Measurements from ENCODE around the gene MYNN.

Gene MYNN

DNA sequence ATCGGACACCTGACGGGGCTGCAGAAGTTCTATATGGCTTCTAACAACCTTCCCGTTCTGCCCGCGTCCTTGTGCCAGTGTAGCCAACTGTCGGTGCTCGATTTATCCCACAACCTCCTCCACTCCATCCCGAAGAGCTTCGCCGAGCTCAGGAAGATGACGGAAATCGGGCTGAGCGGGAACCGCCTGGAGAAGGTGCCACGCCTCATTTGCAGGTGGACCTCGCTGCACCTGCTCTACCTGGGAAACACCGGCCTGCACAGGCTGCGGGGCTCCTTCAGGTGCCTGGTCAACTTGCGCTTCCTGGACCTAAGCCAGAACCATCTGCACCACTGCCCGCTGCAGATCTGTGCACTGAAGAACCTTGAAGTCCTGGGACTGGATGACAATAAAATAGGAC lies 49.3 kb downstream of the MYNN start:
- DNase-seq (ENCODE audit: low spot score) (no peak), ATAC-seq (ENCODE audit: low read depth) (no peak)
- no peaks in the 10 kb centered on the region for H3K36me3 ChIP-seq (ENCODE audit: low read depth)
- H3K4me3 ChIP-seq (ENCODE audit: severe bottlenecking), result no peak overlapping the region
- no peaks in the 10 kb centered on the region for H3K4me1 ChIP-seq (ENCODE audit: insufficient read depth, poor library complexity, severe bottlenecking)
- no peaks in the 10 kb centered on the region for H3K9me3 ChIP-seq (ENCODE audit: severe bottlenecking)
- TF ChIP-seq, protein P1, sequence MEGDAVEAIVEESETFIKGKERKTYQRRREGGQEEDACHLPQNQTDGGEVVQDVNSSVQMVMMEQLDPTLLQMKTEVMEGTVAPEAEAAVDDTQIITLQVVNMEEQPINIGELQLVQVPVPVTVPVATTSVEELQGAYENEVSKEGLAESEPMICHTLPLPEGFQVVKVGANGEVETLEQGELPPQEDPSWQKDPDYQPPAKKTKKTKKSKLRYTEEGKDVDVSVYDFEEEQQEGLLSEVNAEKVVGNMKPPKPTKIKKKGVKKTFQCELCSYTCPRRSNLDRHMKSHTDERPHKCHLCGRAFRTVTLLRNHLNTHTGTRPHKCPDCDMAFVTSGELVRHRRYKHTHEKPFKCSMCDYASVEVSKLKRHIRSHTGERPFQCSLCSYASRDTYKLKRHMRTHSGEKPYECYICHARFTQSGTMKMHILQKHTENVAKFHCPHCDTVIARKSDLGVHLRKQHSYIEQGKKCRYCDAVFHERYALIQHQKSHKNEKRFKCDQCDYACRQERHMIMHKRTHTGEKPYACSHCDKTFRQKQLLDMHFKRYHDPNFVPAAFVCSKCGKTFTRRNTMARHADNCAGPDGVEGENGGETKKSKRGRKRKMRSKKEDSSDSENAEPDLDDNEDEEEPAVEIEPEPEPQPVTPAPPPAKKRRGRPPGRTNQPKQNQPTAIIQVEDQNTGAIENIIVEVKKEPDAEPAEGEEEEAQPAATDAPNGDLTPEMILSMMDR (IDR thresholded peaks at IDR 0.05; ENCODE audit: poor library complexity, severe bottlenecking), result no peak
- no peaks in the 10 kb centered on the region for H3K27me3 ChIP-seq (ENCODE audit: insufficient read depth, poor library complexity, severe bottlenecking)
- no peak overlapping the region for H3K27ac ChIP-seq (ENCODE audit: poor library complexity, severe bottlenecking)

DNA sequence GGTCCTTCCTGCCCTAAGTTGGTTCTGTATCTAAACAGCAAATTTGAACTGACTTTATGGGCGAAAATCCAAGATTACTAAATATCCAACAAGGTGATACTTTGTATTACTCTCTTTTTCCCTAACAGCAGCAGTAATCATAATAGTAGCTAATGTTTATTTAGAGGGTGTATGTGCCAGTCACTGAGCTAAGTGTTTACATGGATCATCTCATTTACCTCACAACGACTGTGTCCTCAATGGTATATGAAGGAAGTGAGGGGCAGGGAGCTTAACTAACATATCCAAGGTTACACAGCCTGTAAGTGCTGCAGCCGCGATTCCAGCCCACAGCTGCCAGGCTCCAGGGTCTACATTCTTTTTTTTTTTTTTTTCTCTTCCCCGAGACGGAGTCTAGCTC lies 49.8 kb downstream of the MYNN start:
- ATAC-seq (ENCODE audit: low read depth) (no peak), DNase-seq (ENCODE audit: low spot score) (no peak)
- TF ChIP-seq, protein P1 (IDR thresholded peaks at IDR 0.05; ENCODE audit: poor library complexity, severe bottlenecking), result no peak
- Histone ChIP-seq H3K4me3 (ENCODE audit: severe bottlenecking) (no peak overlapping the region), H3K36me3 (ENCODE audit: low read depth) (no peaks in the 10 kb centered on the region), H3K27me3 (ENCODE audit: insufficient read depth, poor library complexity, severe bottlenecking) (no peaks in the 10 kb centered on the region), H3K9me3 (ENCODE audit: severe bottlenecking) (no peaks in the 10 kb centered on the region), H3K4me1 (ENCODE audit: insufficient read depth, poor library complexity, severe bottlenecking) (no peaks in the 10 kb centered on the region), H3K27ac (ENCODE audit: poor library complexity, severe bottlenecking) (no peak overlapping the region)

DNA sequence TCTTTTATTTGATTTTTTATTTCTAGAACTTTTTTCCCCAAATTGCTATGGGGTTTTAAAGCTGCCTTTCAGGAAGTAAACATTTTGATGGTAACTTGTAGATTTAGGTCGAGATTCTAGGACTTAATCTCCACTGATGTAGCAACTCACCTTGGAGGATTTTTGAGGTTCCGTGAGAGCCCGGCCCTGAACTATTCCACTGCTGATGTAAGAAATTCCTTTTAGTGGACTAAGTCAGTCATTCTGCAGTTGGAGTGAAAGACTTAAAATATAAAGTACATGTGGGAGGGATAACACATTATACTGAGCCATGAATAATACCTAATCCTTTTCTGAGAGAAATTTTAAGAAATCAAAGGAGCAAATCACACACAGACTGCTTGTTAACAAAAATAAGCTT lies 52.1 kb downstream of the MYNN start:
- H3K9me3 ChIP-seq (ENCODE audit: severe bottlenecking), result no peaks in the 10 kb centered on the region
- no peak overlapping the region for H3K4me3 ChIP-seq (ENCODE audit: severe bottlenecking)
- no peaks in the 10 kb centered on the region for H3K4me1 ChIP-seq (ENCODE audit: insufficient read depth, poor library complexity, severe bottlenecking)
- TF ChIP-seq, protein P1 (IDR thresholded peaks at IDR 0.05; ENCODE audit: poor library complexity, severe bottlenecking), result no peak
- ATAC-seq (ENCODE audit: low read depth) (no peak), DNase-seq (ENCODE audit: low spot score) (no peak)
- no peak overlapping the region for H3K27ac ChIP-seq (ENCODE audit: poor library complexity, severe bottlenecking)
- no peaks in the 10 kb centered on the region for H3K27me3 ChIP-seq (ENCODE audit: insufficient read depth, poor library complexity, severe bottlenecking)
- no peaks in the 10 kb centered on the region for H3K36me3 ChIP-seq (ENCODE audit: low read depth)

DNA sequence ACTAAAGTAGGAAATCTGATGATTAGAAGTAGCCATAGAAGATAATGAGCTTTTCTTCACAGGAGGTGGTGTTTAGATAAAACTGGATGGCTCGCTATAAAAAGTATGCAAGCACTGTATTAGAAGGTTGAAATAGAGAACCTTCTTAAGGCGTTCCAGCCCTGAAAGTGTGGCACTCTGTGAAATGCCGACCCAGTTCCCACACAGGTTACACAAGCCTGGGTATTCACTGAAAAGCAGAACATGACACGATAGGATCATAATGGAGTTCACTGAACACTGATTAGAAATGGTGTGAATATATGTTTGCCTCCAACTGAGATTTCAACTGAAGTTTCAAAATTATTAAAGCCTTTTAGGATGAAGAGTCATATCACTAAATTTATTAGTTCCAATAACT lies 54.5 kb downstream of the MYNN start:
- Histone ChIP-seq H3K27me3 (ENCODE audit: insufficient read depth, poor library complexity, severe bottlenecking) (no peaks in the 10 kb centered on the region), H3K4me3 (ENCODE audit: severe bottlenecking) (no peak overlapping the region), H3K27ac (ENCODE audit: poor library complexity, severe bottlenecking) (no peak overlapping the region), H3K36me3 (ENCODE audit: low read depth) (no peaks in the 10 kb centered on the region), H3K4me1 (ENCODE audit: insufficient read depth, poor library complexity, severe bottlenecking) (no peaks in the 10 kb centered on the region), H3K9me3 (ENCODE audit: severe bottlenecking) (no peaks in the 10 kb centered on the region)
- DNase-seq (ENCODE audit: low spot score) (no peak), ATAC-seq (ENCODE audit: low read depth) (no peak)
- TF ChIP-seq, protein P1 (IDR thresholded peaks at IDR 0.05; ENCODE audit: poor library complexity, severe bottlenecking), result no peak

DNA sequence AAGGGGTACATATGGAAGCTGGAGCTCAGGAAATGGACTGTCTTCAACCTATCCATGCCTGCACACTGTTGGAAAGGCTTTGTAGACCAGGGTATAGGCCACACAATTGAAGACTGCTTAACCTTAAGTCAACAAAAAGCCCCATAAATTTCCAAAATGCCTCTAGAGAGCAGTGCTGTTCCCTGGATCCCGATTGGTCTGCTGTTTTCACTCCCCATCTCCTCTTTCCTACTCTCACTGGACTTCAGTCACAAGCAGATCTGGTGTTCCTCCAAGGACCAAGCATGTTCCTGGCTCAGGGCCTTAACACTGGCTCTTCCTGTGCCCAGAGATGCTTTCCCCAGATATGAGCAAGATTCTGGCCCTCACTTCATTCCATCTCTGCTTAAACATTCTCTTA lies 62.3 kb downstream of the MYNN start:
- Histone ChIP-seq H3K27ac (ENCODE audit: poor library complexity, severe bottlenecking) (no peak overlapping the region), H3K36me3 (ENCODE audit: low read depth) (no peaks in the 10 kb centered on the region), H3K9me3 (ENCODE audit: severe bottlenecking) (no peaks in the 10 kb centered on the region), H3K4me1 (ENCODE audit: insufficient read depth, poor library complexity, severe bottlenecking) (no peaks in the 10 kb centered on the region), H3K27me3 (ENCODE audit: insufficient read depth, poor library complexity, severe bottlenecking) (no peaks in the 10 kb centered on the region), H3K4me3 (ENCODE audit: severe bottlenecking) (no peak overlapping the region)
- no peak for DNase-seq (ENCODE audit: low spot score)
- ATAC-seq (ENCODE audit: low read depth), result no peak
- TF ChIP-seq, protein P1 (IDR thresholded peaks at IDR 0.05; ENCODE audit: poor library complexity, severe bottlenecking), result no peak
